ENCODE results near the gene STOX1. TPM values are rescaled to one million over a fixed set of nuclear protein-coding genes. Genes with fewer than 3 reads are reported as not detected.
"Not testable (repeated sequence)": the region's sequence is repeated elsewhere in the genome, so short reads cannot be mapped to it uniquely, and the experiment has no call there.

The STOX1 gene
- total RNA-seq, 2 experiments from 2014 or later, result 1.1 to 1.5 TPM

DNA sequence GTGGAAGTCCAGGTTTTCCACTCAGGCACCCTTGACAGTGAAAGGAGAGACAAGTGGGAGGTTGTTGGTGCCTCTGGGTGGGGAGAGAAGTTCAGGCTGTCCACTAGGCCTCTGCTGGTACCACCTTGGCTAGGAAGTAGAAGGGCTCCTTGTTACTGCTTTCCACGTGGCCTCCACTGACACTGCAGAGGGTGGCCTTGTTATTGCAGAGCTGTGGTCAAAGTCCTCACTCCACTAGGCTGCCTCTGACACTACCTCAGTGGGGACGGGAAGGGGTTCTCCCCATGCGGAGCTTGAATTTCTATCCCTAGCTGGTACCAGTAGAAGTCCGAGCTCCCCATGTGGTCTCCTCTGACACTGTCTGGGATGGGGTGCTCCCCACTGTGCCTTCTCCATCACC, 14.9 kb upstream of the STOX1 start:
- Mint-ChIP-seq H3K4me1 (no peaks in the 10 kb centered on the region), H3K27me3 (no peaks in the 10 kb centered on the region), H3K36me3 (ENCODE audit: low read depth) (no peaks in the 10 kb centered on the region)

DNA sequence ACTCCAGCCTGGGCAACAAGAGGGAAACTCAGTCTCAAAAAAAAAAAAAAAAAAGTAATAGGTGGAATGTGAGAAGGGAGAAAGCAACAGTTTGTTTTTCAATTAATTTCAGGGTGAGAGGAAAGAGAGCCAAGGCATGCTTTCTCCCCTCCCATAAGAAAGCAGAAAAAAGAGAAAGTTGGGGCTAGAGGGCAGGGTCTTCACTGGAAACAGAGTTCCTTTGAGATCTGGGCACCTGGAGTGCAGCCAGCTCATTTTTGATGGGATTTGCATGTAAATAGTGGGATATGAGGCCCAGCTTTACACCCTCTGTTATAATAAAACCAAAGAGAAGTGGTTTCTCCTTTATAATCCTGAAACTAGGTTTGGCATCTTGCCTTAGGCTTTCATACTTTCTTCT, 13.8 kb upstream of the STOX1 start:
- CTCF ChIA-PET, result interaction anchor here (0.6 to 0.7 kb wide), 2 partner anchors 63 to 603 kb away, joined by 3 to 4 read pairs; partner anchors contain the start of gene TACR2
- no peaks in the 10 kb centered on the region for H3K27me3 Mint-ChIP-seq
- POLR2A ChIA-PET, result no interaction called here
- H3K4me3 Mint-ChIP-seq, result no peak overlapping the region
- H3K36me3 Mint-ChIP-seq (ENCODE audit: low read depth), result no peaks in the 10 kb centered on the region
- H3K4me1 Mint-ChIP-seq, result no peaks in the 10 kb centered on the region
- DNase-seq, result no peak
- no peak overlapping the region for H3K27ac Mint-ChIP-seq
- no peaks in the 10 kb centered on the region for H3K9me3 Mint-ChIP-seq

More for the DNA sequence above, 14.9 kb upstream of the STOX1 start:
- Mint-ChIP-seq H3K4me3 (no peak overlapping the region), H3K27ac (no peak overlapping the region), H3K9me3 (no peaks in the 10 kb centered on the region)
- POLR2A ChIA-PET, result no interaction called here
- no peak for DNase-seq
- CTCF ChIA-PET, result interaction anchor here (0.6 kb wide), 1 partner anchor 169 kb away, joined by 3 read pairs; no protein-coding TSS in a partner anchor

DNA sequence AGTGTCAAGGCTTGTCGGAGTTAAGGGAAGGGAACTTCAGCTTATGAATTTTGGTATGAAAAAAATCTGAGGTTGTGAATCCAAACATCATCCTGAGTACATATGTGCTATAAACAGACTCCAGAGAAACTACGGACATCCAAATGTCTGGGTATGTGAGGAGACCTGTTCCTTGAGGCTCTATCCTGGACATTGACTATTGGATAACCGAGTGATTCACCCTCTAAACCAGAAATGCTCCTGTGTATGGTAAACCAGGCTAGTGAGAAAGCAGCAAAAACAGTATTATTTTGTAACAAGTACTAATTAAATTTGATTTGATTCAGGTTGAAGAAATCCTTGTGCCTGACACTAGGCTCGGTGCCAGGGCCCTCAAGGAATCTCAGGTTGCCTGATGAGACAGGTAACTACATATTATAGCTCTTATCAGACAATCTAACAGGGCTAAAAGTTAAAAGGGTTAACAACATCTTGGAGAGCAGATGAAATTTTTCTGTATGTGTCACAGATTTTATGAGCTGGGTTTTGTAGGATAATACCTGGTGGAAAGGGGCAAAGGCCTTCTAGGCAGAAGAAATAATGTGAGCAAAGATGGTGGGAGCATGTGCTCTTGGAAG, 10.4 kb upstream of the STOX1 start:
- no peaks in the 10 kb centered on the region for H3K27me3 Mint-ChIP-seq

DNA sequence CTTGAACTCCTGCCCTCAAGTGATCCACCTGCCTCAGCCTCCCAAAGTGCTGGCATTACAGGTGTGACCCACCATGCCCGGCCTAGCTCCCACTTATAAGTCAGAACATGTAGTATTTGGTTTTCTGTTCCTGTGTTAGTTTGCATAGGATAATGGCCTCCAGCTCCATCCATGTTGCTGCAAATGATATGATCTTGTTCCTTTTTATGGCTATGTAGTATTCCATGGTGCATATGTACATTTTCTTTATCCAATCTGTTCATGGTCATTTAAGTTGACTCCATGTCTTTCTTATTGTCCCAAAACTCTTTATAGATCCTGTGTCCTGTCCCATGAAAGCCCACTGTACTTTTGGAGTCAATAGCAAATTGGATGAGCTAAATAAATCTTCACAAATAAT, 7.0 kb upstream of the STOX1 start:
- CTCF ChIA-PET, result interaction anchor here (0.6 to 1.1 kb wide), 3 partner anchors 14 to 683 kb away, joined by 3 to 4 read pairs (median 3); no protein-coding TSS in a partner anchor
- POLR2A ChIA-PET; H3K4me3 Mint-ChIP-seq; DNase-seq; H3K27me3 Mint-ChIP-seq; H3K9me3 Mint-ChIP-seq; H3K27ac Mint-ChIP-seq; H3K4me1 Mint-ChIP-seq; H3K36me3 Mint-ChIP-seq (ENCODE audit: low read depth): not testable (repeated sequence)

More for the DNA sequence above, 10.4 kb upstream of the STOX1 start:
- Mint-ChIP-seq H3K9me3 (no peaks in the 10 kb centered on the region), H3K4me1 (no peaks in the 10 kb centered on the region), H3K36me3 (ENCODE audit: low read depth) (no peaks in the 10 kb centered on the region), H3K4me3 (no peak overlapping the region), H3K27ac (no peak overlapping the region)
- POLR2A ChIA-PET, result no interaction called here
- CTCF ChIA-PET, result interaction anchor here (0.6 kb wide), 1 partner anchor 184 kb away, joined by 5 read pairs; no protein-coding TSS in a partner anchor
- DNase-seq, result no peak

DNA sequence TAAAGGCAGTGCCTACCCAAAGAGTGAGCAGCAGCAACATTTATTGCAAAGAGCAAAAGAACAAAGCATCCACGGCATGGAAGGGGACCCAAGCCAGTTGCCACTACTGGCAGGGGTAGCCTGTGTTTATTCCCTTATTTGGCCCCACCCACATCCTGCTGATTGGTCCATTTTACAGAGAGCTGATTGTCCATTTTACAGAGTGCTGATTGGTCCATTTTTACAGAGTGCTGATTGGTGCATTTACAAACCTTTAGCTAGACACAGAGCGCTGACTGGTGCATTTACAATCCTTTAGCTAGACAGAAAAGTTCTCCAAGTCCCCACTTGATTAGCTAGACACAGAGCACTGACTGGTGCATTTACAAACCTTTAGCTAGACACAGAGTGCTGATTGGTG, 4.7 kb upstream of the STOX1 start:
- CTCF ChIA-PET, result interaction anchor here (0.8 kb wide), 1 partner anchor 356 kb away, joined by 4 read pairs; no protein-coding TSS in a partner anchor
- not testable (repeated sequence) for DNase-seq, H3K4me1 Mint-ChIP-seq

DNA sequence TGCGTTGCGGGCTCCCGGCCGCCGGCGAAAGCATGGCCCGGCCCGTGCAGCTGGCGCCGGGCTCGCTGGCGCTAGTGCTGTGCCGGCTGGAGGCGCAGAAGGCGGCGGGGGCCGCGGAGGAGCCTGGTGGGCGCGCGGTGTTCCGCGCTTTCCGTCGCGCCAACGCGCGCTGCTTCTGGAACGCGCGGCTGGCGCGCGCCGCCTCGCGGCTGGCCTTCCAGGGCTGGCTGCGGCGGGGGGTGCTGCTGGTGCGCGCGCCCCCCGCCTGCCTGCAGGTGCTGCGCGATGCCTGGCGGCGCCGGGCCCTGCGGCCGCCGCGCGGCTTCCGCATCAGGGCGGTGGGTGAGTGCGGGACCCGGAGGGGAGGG, 245 bp downstream of the STOX1 start:
- H3K27ac Mint-ChIP-seq; H3K27me3 Mint-ChIP-seq; DNase-seq; POLR2A ChIA-PET; H3K36me3 Mint-ChIP-seq (ENCODE audit: low read depth); H3K9me3 Mint-ChIP-seq; H3K4me3 Mint-ChIP-seq: not testable (repeated sequence)
- H3K4me1 Mint-ChIP-seq, result peaks cover 18% of the 10 kb centered on the region
- CTCF ChIA-PET, result interaction anchor here (0.6 to 1.4 kb wide), 2 partner anchors 12 to 277 kb away, joined by 3 read pairs; no protein-coding TSS in a partner anchor

More for the DNA sequence above, 4.7 kb upstream of the STOX1 start:
- H3K36me3 Mint-ChIP-seq (ENCODE audit: low read depth); H3K27me3 Mint-ChIP-seq; POLR2A ChIA-PET; H3K4me3 Mint-ChIP-seq; H3K27ac Mint-ChIP-seq; H3K9me3 Mint-ChIP-seq: not testable (repeated sequence)

DNA sequence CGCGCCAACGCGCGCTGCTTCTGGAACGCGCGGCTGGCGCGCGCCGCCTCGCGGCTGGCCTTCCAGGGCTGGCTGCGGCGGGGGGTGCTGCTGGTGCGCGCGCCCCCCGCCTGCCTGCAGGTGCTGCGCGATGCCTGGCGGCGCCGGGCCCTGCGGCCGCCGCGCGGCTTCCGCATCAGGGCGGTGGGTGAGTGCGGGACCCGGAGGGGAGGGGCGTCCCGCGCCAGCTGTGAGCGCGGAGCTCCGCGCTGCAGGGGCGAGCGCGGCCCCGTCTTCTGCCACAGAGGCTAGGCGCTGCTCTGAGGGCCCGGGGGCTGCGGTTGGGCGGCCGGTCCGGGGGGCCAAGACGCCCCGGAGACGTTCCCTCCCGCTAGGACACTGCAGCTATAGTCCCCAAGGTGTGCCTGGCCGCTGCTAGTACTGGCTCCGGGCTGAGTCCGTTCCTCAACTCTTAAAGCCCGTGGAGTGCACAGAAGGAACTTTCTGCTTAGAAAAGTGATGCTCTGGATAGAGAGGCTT, 811 bp downstream of the STOX1 start:
- H3K9me3 Mint-ChIP-seq; H3K27me3 Mint-ChIP-seq; POLR2A ChIA-PET; H3K27ac Mint-ChIP-seq; CTCF ChIA-PET; H3K36me3 Mint-ChIP-seq (ENCODE audit: low read depth): not testable (repeated sequence)
- peaks cover 18% of the 10 kb centered on the region for H3K4me1 Mint-ChIP-seq
- peak; percentile 15 for DNase-seq
- peak overlapping the region; percentile 54 for H3K4me3 Mint-ChIP-seq

DNA sequence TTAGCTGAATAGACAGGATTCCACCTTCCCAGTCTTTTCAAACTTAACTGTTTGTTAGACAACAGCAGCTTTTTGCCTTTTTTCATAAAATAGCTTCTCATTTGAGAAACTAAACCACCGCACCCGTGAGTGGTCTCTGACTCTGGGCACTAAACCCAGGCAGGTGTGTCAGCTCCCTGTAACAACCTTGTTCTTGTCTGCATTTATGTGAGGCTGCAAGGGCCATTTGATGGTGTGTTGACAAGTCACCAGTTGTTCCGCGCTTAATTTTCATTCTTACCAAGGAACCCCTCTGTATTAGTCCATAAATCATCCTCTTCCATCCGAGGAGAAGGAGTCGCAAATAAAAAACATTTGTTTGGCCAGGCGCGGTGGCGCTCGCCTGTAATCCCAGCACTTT, 1.5 kb downstream of the STOX1 start:
- ChIA-PET CTCF (no interaction called here), POLR2A (no interaction called here)
- DNase-seq, result no peak
- Mint-ChIP-seq H3K36me3 (ENCODE audit: low read depth) (no peaks in the 10 kb centered on the region), H3K4me1 (peaks cover 18% of the 10 kb centered on the region), H3K9me3 (no peaks in the 10 kb centered on the region), H3K27me3 (peaks cover 10% of the 10 kb centered on the region), H3K27ac (no peak overlapping the region), H3K4me3 (peak overlapping the region; percentile 54)

DNA sequence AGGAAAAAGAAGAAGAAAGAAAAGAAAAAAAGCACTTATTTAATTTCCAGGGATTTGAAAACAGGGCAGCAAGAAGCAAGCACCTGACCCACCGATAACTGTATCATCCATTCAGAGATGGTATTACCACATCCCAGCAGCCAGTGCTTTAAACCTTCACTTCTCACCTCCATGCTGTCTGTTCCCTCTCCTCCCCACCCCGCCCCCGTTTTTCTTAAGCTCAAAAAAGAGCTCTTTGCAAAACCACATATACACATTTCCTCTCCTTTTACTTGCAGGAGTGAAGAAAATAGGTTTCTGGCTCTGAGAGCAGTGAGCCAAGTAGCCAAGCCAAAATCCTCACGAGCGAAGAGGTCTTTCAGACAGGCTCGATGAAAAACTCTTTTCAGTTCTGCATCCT, 2.2 kb downstream of the STOX1 start:
- no peak overlapping the region for H3K4me3 Mint-ChIP-seq
- CTCF ChIA-PET, result interaction anchor here (0.5 kb wide), 1 partner anchor 594 kb away, joined by 3 read pairs; no protein-coding TSS in a partner anchor

DNA sequence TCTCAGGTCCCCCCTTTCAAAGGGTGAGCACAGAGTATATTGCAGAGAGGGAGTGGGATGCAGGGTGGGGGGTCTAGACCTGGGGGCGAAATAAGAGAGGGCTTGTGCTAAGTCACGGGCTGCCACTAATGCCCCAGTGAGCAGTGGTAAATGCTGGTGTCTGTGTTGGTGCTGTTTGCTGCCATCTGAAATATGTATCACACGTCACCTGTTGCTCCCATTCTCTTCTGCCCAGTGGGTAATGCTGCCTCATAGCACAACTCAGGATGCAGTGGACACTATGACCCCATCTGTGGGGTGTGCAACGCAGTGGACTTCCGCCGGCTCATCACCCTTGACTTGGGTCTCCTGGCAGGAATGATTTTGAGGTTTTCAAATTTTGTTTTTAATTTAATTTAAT, 2.6 kb downstream of the STOX1 start:
- H3K4me1 Mint-ChIP-seq, result peaks cover 18% of the 10 kb centered on the region
- peaks cover 10% of the 10 kb centered on the region for H3K27me3 Mint-ChIP-seq
- no peak for DNase-seq
- H3K27ac Mint-ChIP-seq, result no peak overlapping the region
- POLR2A ChIA-PET, result no interaction called here
- no peak overlapping the region for H3K4me3 Mint-ChIP-seq
- H3K9me3 Mint-ChIP-seq, result no peaks in the 10 kb centered on the region
- H3K36me3 Mint-ChIP-seq (ENCODE audit: low read depth), result no peaks in the 10 kb centered on the region
- CTCF ChIA-PET, result no interaction called here

More for the DNA sequence above, 2.2 kb downstream of the STOX1 start:
- H3K9me3 Mint-ChIP-seq, result no peaks in the 10 kb centered on the region
- no peak for DNase-seq
- H3K36me3 Mint-ChIP-seq (ENCODE audit: low read depth), result no peaks in the 10 kb centered on the region
- peaks cover 10% of the 10 kb centered on the region for H3K27me3 Mint-ChIP-seq
- POLR2A ChIA-PET, result no interaction called here
- peaks cover 18% of the 10 kb centered on the region for H3K4me1 Mint-ChIP-seq
- no peak overlapping the region for H3K27ac Mint-ChIP-seq

DNA sequence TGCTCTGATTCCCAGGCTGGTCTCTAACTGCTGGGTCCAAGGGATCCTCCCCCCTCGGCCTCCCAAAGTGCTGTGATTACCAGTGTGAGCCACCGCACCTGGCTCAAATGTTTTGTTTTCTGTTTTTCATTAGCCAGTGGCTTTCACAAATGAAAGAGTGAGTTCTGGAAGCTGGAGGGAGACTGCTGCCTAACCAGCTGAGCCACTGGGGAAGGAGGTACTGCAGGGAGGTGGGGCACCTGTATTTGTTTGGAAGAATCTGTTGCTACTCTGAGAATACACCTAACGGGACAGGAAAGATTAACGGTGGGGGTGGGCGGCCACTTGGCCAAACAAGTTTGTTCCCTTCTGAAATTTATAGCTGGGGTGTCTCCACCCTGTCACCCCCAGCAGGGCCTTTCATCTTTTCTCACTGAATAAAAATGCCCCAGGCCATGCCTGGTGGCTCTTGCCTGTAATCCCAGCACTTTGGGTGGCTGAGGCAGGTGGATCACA, 4.7 kb downstream of the STOX1 start:
- H3K4me1 Mint-ChIP-seq, result peaks cover 15% of the 10 kb centered on the region
- H3K4me3 Mint-ChIP-seq, result no peak overlapping the region
- ChIA-PET CTCF (interaction anchor here (0.7 kb wide), 1 partner anchor 47 kb away, joined by 3 read pairs; no protein-coding TSS in a partner anchor), POLR2A (no interaction called here)
- no peak for DNase-seq
- no peak overlapping the region for H3K27ac Mint-ChIP-seq
- H3K36me3 Mint-ChIP-seq (ENCODE audit: low read depth), result no peaks in the 10 kb centered on the region
- H3K27me3 Mint-ChIP-seq, result peaks cover 10% of the 10 kb centered on the region
- H3K9me3 Mint-ChIP-seq, result no peaks in the 10 kb centered on the region

DNA sequence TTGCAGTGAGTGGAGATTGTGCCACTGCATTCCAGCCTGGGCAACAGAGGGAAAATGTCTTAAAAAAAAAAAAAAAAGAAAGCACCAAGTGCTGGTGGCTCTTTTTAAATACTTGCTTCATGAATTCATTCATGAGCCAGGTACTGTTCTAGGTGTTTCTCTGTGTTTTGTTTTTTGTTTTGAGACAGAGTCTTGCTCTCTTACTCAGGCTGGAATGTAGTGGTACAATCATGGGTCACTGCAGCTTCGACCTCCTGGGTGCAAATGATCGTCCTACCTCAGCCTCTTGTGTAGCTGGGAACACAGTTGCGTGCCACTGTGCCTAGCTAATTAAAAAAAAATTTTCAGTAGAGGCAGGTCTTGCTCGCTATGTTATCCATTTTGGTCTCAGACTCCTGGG, 5.3 kb downstream of the STOX1 start:
- H3K36me3 Mint-ChIP-seq (ENCODE audit: low read depth), result no peaks in the 10 kb centered on the region
- no peaks in the 10 kb centered on the region for H3K9me3 Mint-ChIP-seq
- no peak for DNase-seq
- POLR2A ChIA-PET, result no interaction called here
- CTCF ChIA-PET, result no interaction called here
- peaks cover 15% of the 10 kb centered on the region for H3K4me1 Mint-ChIP-seq
- H3K27ac Mint-ChIP-seq, result no peak overlapping the region
- peaks cover 10% of the 10 kb centered on the region for H3K27me3 Mint-ChIP-seq
- no peak overlapping the region for H3K4me3 Mint-ChIP-seq

DNA sequence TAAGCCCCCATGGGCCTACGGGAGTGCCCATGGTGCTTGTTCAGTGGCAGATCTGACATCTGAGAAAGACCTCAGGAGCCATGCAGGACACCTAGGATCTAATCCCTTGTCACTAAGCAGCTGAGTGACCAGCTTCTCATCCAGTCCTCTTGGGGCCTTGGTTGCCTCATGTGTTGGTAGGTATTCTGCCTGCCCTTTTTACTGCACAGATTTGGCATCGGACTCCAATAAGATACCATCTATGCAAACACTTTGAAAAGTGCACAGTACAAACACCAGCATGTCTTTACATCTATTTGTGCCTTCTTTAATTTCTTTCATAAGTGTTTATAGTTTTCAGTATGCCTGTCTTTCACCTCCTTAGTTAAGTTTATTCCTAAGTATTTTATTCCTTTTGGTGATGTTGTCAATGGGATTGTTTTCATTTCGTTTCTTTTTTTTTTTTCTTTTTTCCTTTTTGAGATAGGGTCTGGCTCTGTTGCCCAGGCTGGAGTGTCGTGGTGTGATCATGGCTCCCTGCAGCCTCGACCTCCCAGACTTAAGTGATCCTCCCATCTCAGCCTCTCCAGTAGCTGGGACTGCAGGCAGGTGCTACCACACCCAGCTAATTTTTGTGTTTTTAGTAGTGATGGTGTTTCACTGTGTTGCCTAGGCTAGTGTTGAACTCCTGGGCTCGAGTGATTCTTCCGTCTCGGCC, 10.4 kb downstream of the STOX1 start:
- Mint-ChIP-seq H3K9me3 (no peaks in the 10 kb centered on the region), H3K27me3 (no peaks in the 10 kb centered on the region), H3K36me3 (ENCODE audit: low read depth) (no peaks in the 10 kb centered on the region), H3K27ac (no peak overlapping the region), H3K4me1 (no peaks in the 10 kb centered on the region), H3K4me3 (no peak overlapping the region)
- no peak for DNase-seq
- ChIA-PET POLR2A (no interaction called here), CTCF (interaction anchor here (0.5 to 1.0 kb wide), 2 partner anchors 14 to 125 kb away, joined by 3 read pairs; no protein-coding TSS in a partner anchor)

Data from activated CD4-positive, alpha-beta T cell treated with anti-CD3 and anti-CD28 coated beads, Interleukin-2, amount 10 ng/mL, durations not matched to agents 7 days and 5 days (primary cell).